Ramos (cell line): ENCODE data around the gene INPP5J.
"Not testable (repeated sequence)": the region's sequence is repeated elsewhere in the genome, so short reads cannot be mapped to it uniquely, and the experiment has no call there.

Experiments used
- in situ Hi-C: fragments of 300-500 bp; cut with MboI; formaldehyde crosslinking; loops from one replicate; pipeline ENCODE4 v1.14.3; 2022; ENCODE audit warnings: low sequenced_read_pairs; ENCODE audit not compliant: unreplicated experiment

The INPP5J gene

DNA sequence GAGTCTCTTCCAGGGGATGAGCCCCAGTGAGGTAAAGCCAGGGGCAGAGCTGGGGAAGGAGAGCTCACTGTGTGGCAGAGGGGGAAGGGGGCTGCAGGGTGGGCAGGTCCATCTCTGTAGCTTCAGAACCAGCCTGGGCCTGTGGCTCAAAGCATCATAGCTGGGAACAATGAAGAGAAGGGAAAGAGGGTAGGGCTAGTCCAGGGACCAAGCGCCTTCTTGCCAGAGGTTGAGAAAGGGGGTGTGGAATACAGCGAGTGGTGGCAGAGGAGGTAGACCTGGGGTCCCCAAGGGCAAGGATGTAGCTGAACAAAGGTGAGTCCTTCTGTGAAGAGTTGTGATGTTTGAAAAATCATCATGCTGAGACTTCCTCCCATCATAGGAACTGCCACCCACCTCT is 18.8 kb downstream of the INPP5J start:
- in situ Hi-C loops = loop anchor here (10.0 kb wide), 1 partner anchor 377 kb away; no protein-coding TSS in a partner anchor

DNA sequence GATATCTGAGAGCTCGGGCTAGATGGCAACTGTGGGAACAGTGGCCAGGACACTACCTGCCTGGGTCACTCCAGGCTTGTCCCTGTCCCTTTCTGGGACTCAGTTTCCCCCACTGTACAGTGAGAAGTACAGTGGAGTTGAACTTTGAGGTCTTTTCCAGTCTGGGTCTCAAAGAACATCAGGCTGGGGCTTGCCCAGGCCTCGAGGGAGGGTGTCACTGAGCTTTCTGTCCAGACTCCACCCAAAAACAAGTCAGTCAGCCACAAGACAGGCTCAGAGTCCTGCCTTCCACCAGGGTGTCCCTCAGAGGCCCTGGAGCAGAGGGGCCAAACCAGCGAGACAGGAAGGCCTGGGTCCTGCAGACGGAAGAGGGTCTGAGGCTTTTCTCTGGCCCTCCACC is 19.5 kb downstream of the INPP5J start:
- in situ Hi-C loops = loop anchor here (10.0 kb wide), 1 partner anchor 377 kb away; no protein-coding TSS in a partner anchor

DNA sequence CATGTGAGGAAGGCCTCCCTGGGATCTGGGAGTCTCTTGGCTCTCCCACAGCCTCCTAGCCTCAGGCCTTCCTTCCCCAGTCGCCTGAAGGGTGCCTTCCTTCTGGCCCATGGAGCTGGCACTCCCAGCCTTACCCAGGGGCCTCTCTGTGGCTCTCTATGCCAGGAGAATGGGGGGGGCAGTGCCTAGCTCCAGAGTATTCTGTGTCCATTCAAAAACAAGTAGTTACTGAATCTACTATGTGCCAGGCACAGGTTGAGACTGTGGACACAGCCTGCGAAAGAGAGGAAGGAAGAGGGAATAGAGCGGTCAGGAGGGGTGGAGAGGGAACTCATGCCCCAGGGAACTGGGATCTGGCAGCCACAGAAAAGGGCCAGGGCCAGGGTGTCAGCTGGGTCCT is 20.3 kb downstream of the INPP5J start:
- in situ Hi-C loops = loop anchor here (10.0 kb wide), 1 partner anchor 378 kb away; no protein-coding TSS in a partner anchor

DNA sequence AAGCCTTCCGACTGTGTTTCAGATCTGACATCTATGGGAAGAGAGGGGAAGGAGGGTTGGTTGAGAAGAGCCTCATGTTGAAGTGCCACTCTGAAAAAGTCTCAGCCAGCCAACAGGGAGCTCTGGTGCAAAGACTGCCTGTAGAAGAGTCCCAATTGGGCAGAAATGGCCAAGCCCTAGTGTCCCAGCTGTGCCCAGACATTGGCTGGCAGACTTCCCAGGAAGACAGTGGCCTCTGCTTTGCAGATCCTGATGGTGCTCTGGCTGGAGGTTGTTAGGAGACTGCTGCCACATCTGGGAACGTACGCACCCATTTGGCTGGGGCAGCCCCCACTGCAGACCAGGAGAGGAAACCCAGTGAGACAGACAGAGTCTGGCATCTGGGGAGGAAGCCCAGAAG is 20.8 kb downstream of the INPP5J start:
- in situ Hi-C loops = loop anchor here (10.0 kb wide), 1 partner anchor 379 kb away; no protein-coding TSS in a partner anchor

DNA sequence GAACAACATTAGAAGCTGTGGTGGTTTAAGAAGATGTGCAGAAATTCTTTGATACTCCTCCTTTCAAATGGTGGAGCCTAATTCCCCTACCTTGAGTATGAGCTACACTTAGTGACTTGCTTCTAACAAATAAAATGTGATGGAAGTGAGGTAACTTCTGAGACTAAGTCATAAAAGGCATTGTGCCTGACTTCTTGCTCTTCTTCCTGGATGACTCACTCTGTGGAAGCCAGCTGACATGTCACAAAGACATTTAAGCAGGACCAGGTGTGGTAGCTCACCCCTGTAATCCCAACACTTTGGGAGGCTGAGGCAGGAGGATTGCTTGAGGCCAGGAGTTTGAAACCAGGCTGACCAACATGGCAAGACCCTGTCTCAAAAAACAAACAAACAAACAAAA is 21.5 kb downstream of the INPP5J start:
- in situ Hi-C loops = loop anchor here (10.0 kb wide), 1 partner anchor 379 kb away; no protein-coding TSS in a partner anchor

DNA sequence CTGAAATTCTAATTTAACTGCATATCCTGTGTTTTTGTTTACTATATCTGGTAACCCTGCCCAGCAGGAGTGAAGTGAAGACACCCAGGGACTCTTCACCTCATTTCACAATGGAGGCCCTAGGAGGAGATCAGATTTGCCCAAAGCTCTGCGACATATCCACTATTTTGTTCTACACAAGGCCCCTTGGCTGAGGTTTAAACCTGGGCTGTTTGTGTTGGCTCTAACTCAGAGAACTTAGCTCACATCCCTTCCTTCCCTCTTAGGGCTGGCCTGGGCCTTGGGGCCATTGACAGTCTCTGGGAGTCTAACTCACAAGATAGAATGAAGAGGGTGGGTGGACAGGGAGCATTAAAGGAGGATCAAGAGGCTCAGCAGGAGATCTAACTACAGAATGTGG is 25.7 kb downstream of the INPP5J start:
- in situ Hi-C loops = loop anchor here (10.0 kb wide), 1 partner anchor 384 kb away; no protein-coding TSS in a partner anchor

DNA sequence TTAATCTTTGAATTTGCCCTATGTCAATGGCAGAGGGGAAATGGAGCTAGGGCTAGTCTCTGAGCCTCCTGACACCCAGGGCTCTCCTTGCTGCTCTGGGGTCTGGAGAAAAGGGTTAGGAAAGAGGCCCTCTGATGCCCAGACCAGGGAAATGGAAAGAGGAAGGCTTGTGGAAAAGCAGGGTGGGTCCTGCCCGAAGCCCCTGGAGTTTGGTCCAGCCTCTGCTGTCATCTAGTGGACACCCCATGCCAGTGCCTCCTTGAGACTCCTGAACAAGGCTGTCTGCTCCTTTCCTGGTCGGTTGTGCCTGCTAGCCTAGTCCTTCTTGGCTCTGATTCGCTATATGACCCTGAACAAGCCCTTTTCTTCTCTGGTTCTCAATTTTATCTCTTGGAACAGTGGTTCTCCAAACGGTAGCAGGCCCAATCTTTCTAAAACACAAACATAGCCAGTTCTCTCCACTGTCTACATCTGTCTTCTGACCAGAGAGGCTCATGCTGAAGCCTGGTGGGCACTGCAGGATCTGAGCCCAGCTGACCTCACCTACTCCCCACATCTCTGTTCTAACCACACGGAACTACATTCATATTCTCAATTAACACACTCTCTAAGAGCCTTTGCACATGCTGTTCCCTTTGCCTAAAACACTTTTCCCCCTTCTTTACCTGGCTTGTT is 26.3 kb downstream of the INPP5J start:
- in situ Hi-C loops = loop anchor here (10.0 kb wide), 1 partner anchor 384 kb away; no protein-coding TSS in a partner anchor

DNA sequence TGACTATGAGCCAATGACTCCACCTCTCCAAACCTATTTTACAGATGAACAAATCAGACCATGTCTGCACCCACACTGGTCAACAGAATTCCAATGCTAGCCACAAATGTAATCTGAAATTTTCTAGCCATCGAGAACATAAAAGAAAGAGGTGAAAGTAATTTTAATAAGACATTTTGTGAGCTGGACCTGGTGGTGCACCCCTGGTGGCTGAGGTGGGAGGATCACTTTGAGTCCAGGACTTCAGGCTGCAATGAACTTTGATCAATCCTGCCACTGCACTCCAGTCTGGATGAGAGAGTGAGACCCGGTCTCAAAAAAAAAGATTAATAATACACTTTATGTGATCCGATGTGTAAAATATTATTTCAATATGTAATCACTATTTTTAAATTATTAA is 27.8 kb downstream of the INPP5J start:
- in situ Hi-C loops = no loop called here

DNA sequence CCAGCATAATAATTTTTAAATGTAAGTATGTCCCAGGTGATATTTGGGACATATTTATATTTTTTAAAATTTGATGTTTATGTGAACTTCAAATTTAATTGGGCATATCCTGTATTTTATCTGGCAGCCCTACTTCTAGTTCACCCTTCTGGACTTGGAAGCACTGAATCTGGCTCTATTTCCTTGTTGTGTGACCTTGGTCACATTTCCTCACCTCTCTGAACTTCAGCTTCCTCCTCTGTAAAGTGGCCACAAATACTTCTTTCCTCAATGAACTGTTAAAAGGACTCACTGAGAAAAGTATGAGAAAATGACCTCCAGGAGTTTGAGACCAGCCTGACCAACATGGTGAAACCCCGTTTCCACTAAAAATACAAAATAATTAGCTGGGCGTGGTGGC is 29.1 kb downstream of the INPP5J start:
- in situ Hi-C loops = no loop called here

DNA sequence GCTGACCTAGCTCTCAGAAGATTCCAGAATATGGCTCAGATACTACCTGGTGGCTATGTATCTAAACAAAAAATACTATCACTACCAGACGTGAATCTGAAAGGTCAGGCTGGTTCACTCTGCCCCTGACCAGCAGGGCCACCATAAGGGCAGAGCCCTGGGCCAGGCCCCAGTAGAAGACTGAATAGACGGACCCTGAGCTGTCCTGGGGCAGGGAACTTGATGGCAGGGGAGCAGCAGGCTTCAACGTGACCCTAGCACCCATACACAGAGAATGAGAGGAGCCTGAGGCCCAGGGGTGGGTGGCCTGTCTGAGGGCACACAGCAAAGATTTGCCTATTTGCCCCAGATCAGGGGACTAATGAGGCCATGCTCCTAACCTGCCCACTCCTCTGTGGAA is 30.6 kb downstream of the INPP5J start:
- in situ Hi-C loops = no loop called here

DNA sequence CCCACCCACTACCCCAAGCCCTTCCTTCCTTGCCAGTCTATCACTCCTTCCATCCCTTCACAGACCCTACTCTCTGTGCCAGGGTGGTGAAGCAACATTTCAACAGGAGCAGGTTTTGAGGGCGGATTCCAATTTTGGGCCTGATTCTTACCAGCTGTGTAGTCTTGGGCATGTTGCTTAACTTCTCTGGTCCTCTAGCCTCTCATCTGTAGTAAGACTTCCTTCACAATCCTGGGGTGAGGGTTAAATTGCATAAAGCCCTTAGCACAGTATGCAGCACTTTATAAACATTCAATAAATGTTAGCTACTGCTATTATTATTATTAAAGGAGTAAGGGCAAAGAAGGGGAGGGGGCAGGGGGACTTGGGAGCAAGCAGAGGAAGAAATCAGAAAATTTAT is 32.2 kb downstream of the INPP5J start:
- in situ Hi-C loops = no loop called here

DNA sequence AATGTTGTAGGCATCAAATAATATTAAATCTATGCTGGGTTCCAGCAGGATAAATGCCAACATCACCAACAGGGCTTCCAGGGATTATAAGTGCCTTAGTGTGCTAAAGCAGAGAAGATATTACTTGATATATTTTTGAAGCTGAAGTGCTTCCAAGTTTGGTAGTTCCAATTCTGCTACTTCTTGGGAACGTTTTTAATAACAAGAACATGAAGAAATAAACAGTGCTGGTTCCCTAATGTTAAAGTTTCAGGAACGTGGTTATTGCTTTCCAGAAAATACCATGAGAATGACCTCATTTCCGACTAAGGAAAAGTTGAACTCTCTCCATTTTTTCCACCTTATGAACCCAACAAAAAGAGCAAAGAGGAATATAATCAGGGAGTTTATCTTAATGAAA is 32.7 kb downstream of the INPP5J start:
- in situ Hi-C loops = no loop called here

DNA sequence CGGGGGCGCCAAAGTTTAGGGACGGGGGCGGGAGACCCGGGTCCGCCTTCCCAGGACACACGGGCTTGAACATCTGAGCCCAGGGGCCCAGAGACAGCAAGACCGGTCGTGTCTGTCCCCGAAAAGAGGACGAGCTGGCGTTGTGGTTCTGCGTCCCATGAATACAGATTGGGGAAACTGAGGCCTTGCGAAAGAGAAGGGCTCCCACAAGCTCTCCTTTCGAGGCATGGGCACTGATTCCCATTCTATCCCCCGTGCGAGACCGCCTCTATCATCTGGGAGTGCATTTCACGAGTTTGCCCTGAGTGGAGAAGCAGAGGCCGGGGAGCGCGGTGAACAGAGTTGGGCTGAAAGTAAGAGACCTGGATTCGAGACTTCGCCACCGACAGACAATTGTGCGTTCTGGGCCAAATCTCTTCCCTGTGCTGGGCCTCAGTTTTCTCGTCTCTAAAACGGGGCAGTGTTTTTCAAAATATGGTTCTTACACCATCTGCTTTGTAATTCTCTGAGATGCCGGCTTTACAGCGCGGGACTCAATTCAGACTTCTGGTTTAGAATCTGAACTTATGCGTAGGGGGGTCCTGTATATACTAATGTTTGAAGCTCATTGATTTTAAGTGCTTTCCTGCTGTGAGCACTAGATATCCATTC is 37.7 kb downstream of the INPP5J start:
- in situ Hi-C loops = no loop called here

DNA sequence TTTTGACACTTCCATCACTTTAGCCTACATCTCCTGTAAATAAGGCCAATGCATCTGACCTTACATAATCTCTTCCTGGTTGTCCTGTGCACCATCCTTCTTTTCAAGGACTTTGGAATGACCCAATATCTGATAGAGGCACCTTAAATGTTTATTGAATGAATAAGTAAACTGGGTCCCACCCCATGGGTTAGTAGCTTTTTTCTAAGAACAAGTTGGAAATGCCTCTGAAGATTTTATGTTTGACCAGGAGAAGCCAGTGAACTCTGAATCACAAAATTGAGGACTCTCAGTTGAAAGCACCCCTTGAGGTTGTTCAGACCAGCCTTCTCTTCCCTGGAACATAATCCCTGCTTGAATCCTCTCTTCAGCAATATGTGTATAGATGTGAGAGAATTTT is 38.6 kb downstream of the INPP5J start:
- in situ Hi-C loops = no loop called here

DNA sequence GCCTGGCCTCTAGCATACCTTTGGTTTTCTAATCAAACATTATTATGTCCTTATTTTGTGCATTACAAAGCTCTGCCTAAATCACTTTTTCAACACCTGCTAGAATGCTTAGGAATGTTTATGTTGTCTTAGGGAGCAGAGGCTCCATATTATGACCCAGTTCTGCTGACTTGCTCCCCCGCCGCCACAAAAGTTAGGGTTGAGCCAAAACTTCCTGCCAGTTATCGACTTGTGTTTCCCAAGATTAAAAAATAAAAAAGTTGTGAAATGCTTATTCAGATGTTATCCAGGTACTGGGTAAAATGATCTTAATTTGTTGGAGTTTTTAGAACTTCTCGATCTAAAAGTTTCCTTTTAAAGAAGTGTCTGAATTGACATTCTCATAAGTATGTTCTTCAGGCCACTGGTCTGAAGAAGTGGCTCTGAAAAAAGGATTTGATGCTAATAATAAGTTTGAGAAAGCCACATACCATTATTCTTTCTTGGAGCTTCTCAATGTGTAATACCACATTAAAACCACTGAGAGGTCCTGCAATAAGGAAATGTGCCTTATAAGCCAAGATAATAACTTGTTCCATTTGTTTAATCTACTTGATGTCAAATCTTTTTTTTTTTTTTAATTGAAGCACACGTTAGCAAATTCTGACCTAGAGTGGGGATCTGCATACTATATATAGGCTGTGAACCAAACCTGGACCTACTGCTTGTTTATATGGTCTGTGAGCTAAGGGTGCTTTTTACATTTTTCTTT is 39.4 kb downstream of the INPP5J start:
- in situ Hi-C loops = no loop called here

DNA sequence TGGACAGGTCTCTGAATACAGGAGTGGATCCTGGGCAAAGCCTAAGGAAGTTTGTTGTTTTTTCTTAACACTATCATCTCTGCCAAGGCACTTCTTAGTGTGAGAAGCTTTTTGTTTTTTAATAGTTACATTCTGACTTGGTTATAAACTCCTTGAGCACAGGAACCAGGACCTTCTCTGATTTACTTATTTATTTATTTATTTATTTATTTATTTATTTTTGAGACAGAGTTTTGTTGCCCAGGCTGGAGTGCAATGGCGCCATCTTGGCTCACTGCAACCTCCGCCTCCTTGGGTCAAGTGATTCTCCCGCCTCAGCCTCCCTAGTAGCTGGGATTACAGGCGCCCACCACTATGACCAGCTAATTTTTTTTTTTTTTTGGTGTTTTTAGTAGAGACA is 48.2 kb downstream of the INPP5J start:
- in situ Hi-C loops = no loop called here

DNA sequence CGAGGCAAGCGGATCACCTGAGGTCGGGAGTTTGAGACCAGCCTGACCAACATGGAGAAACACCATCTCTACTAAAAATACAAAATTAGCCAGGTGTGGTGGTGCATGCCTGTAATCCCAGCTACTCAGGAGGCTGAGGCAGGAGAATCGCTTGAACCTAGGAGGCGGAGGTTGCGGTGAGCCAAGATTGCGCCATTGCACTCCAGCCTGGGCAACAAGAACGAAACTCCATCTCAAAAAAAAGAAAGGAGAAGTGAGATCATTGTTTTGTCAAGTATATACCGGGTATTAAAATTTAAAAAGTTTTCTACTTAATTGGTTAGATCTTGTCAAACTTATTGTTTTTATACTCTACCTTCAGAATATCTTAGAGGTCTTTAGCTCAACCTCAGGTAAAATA is 49.0 kb downstream of the INPP5J start:
- in situ Hi-C loops = not testable (repeated sequence)

DNA sequence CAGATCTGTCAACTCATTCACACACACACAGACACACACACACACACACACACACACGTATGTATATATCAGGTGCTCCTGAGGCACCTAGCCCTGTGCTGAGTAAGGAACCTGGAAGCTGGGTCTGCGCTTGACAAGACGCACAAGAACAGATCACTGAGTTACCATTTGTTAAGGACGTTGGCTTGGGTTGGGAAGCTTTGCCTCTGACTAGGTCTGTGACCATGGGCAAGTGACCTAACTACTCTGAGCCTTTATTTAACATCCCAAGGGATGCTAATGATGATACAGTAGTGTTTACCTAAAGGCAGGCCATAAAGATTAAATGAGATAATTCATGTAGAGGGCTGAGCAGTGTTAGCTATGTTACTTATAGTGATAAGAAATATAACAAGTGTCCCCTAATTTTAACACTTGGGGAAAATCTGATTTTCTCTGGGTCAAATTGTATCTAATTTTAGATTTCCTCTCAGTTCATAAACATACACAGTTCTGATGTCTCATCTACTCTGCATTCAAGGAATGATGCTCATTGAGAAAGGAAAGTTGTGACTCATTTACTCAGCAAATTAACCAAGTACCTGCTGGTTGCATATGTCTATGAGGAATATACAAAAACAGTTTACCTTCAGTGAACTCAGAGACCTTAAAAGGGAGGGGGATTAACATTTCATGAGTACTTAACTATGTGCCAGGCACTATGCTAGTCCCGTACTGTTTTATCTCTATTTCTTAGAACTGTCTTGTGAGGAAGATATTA is 50.8 kb downstream of the INPP5J start:
- in situ Hi-C loops = no loop called here

DNA sequence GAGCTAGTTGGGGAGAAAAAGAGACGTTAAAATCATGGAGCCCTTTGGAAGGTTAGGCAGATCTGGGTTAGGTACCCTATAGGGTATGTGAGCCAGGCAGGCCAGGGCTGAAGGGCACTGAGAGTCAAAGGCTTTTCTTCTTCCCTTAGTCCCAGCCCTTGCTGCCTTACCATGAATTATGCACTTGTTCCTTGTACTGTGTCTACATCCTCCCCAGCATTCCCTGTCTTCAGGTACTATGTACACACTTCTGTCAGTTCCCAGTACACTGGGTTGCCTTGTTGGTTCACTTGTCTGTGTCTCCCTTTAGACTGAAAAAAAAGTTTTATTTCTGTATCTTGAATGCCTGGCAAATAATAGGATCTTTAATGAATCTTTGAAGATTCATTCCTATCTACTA is 54.2 kb downstream of the INPP5J start:
- in situ Hi-C loops = no loop called here

DNA sequence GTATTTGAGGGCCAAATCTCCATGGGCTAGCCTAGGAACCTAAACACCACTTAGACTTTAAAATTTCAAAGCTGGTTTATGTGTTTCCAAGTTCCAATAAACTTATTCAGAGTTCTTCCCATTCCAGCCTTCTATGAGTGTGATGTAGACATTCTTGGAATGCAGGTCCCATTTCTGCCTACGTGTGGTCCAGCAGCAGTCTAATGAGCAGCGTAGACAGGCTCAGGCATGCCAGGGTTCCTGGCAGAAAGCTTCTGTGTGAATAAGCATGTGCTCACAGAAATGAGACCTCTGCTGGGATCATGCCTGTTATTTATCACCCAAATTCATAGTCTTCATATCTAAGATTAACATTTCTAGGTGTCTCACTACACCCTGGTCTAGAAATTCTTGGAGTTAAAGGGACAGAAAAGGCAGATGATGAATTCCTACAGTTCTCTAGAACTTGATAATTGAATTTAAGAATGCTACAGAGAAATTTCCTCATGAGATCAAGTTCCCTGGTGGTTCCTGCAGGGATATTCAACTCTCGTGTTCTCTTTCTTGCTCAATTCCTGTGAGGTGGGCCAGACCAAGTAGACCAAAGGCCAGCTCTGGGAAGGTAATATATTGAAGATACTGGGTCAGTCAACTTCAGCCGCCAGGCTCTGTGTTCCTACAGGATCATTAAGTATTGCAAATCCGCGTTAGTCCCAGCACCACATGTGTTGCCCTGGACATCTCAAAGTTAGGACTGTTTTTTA is 54.8 kb downstream of the INPP5J start:
- in situ Hi-C loops = no loop called here
